Measurements from ENCODE around the gene SESTD1.

Gene SESTD1

DNA sequence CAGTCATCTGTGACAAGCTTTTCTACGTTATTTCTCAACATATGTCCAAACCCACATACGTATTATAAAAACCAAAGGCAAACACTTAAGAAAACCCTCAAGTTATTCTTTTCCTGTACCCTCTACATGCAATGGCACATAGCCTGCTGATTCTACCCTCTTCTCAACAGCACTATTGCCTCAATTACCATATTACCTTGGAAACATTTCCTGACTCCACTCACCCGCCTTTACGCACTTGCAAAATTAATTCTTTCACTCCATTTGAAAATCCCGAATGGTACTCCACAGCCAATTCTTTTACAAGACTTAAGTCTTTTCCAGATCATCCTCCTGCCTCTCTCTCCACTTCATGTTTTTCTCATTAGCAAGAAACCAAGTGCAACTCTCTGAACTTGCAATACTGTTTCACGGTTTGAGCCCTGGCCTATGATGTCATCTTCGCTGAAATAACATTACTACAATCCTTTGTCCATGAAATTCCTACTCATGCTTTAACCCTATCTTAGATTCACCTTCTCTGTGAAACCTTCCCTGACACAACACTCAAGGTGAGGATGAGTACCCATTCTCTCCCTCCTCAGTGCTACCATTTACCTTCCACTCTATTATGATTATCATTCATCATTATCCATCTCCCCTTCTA lies 29.0 kb downstream of the SESTD1 start:
- no peak overlapping the region for H3K4me3 ChIP-seq
- intact Hi-C loops (cut with DNase I; ENCODE audit: low total_unique reads), result no loop called here
- H3K27me3 ChIP-seq, result no peaks in the 10 kb centered on the region
- H3K36me3 ChIP-seq, result no peaks in the 10 kb centered on the region
- no peak for DNase-seq
- peaks cover 2 to 80% (median 22%) of the 10 kb centered on the region in 4 donors for H3K4me1 ChIP-seq
- no peak overlapping the region for H3K27ac ChIP-seq
- TF ChIP-seq, protein P1, sequence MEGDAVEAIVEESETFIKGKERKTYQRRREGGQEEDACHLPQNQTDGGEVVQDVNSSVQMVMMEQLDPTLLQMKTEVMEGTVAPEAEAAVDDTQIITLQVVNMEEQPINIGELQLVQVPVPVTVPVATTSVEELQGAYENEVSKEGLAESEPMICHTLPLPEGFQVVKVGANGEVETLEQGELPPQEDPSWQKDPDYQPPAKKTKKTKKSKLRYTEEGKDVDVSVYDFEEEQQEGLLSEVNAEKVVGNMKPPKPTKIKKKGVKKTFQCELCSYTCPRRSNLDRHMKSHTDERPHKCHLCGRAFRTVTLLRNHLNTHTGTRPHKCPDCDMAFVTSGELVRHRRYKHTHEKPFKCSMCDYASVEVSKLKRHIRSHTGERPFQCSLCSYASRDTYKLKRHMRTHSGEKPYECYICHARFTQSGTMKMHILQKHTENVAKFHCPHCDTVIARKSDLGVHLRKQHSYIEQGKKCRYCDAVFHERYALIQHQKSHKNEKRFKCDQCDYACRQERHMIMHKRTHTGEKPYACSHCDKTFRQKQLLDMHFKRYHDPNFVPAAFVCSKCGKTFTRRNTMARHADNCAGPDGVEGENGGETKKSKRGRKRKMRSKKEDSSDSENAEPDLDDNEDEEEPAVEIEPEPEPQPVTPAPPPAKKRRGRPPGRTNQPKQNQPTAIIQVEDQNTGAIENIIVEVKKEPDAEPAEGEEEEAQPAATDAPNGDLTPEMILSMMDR (IDR thresholded peaks at IDR 0.05), result no peak
- H3K9me3 ChIP-seq, result no peaks in the 10 kb centered on the region

DNA sequence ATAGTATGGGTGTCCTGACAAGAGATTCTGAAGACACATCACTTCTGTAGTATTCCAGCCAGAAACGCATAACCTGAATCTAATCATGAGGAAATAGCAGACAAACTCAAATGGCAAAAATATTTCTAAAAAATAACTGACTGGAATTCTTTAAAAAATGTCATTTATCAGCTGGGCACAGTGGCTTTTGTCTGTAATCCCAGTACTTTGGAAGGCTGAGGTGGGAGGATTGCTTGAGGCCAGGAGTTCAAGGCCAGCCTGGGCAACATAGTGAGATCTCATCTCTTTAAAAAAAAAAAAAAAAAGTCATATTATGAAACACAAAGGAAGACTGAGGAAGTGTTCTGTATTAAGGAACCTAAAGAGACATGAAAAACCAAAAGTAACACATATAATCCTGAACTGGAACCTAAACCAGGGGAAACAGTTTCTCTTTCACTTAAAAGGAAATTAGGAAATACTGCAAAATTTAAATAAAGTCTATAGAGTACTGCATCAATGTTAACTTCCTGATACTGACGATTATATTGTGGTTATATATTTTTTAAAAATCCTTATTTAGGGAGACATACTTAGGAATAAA lies 29.9 kb downstream of the SESTD1 start:
- TF ChIP-seq, protein P1 (IDR thresholded peaks at IDR 0.05), result no peak
- H3K4me1 ChIP-seq, result peaks cover 0 to 80% (median 18%) of the 10 kb centered on the region in 4 donors
- no peak overlapping the region for H3K4me3 ChIP-seq
- H3K36me3 ChIP-seq, result no peaks in the 10 kb centered on the region
- no peaks in the 10 kb centered on the region for H3K27me3 ChIP-seq
- no peak for DNase-seq
- H3K27ac ChIP-seq, result no peak overlapping the region
- intact Hi-C loops (cut with DNase I; ENCODE audit: low total_unique reads), result no loop called here
- H3K9me3 ChIP-seq, result no peaks in the 10 kb centered on the region

DNA sequence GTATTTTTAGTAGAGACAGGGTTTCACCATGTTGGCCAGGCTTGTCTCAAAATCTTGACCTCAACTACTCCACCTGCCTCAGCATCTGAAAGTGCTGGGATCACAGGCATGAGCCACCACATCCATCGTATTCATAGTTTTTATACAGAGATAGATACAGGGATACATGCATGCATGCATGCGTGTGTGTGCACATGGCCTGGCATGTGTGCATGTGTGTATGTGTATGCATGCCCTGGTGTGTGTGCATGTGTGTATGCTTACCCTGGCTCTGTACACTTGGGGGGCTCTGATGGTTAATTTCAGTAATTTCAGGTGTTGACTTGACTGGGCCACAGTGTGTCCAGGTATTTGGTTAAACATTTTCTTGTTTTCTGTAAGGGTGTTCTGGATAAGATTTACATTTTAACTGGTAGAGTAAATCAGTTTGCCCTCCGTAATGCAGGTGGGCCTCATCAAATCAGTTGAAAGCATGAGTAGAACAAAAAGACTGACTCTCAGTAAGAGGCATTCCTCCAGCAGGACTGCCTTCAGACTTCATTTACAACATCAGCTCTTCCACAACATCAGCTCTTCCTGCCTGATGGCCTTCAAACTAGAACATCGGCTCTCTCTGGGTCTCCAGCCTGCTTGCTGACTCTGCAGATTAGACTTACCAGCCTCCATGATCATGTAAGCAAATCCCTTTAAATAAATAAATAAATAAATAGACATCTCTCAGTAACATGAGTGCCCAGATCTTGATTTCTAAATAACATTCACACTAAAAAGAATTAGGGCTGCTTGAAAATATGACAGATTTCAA lies 30.8 kb downstream of the SESTD1 start:
- TF ChIP-seq, protein P1 (IDR thresholded peaks at IDR 0.05), result no peak
- no peaks in the 10 kb centered on the region for H3K36me3 ChIP-seq
- no peaks in the 10 kb centered on the region for H3K27me3 ChIP-seq
- no peaks in the 10 kb centered on the region for H3K9me3 ChIP-seq
- H3K4me3 ChIP-seq, result no peak overlapping the region
- no peak for DNase-seq
- peaks cover 0 to 76% (median 14%) of the 10 kb centered on the region in 4 donors for H3K4me1 ChIP-seq
- H3K27ac ChIP-seq, result no peak overlapping the region
- intact Hi-C loops (cut with DNase I; ENCODE audit: low total_unique reads), result no loop called here

DNA sequence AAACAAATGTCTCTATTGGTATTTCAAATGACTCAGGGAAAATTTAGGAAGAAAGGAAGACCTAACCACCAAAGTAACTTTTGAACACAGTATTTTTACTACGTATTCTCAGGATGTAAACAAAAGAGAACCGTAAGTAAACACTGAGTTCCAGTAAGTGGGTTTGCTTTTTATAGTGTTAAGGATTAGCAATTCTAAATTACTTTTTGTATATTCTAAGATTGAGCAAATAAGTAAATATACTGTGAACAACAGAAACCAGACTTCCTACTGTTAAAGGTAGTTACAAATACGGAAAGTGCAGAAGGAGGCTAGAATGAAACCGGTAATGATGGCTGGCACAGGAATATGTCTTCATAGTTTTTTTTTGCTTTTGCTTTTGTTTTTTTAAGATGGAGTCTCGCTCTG lies 31.5 kb downstream of the SESTD1 start:
- intact Hi-C loops (cut with DNase I; ENCODE audit: low total_unique reads), result no loop called here
- H3K27me3 ChIP-seq, result no peaks in the 10 kb centered on the region
- no peaks in the 10 kb centered on the region for H3K9me3 ChIP-seq
- H3K27ac ChIP-seq, result no peak overlapping the region
- H3K4me3 ChIP-seq, result no peak overlapping the region
- TF ChIP-seq, protein P1 (IDR thresholded peaks at IDR 0.05), result no peak
- DNase-seq, result no peak
- H3K4me1 ChIP-seq, result peaks cover 0 to 74% (median 7%) of the 10 kb centered on the region in 4 donors
- no peaks in the 10 kb centered on the region for H3K36me3 ChIP-seq

DNA sequence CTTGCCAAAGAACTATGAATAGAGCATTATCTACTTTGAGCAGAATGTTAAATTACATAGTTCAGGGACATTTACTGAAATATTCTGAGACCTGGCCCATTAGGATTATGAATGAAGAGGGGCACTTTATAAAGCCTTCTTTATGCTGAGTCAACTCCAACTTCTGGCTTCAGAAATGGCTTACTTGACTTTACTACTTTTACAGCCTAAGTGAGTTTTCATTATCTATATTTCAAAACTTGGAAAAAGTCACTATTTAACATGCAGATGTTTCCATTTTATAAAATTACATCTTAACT lies 37.7 kb downstream of the SESTD1 start:
- TF ChIP-seq, protein P1 (IDR thresholded peaks at IDR 0.05), result no peak
- intact Hi-C loops (cut with DNase I; ENCODE audit: low total_unique reads), result no loop called here

More for the DNA sequence above, 37.7 kb downstream of the SESTD1 start:
- Histone ChIP-seq H3K4me3 (no peak overlapping the region), H3K4me1 (peaks cover 0 to 84% (median 16%) of the 10 kb centered on the region in 4 donors), H3K36me3 (no peaks in the 10 kb centered on the region), H3K27me3 (no peaks in the 10 kb centered on the region), H3K27ac (no peak overlapping the region), H3K9me3 (no peaks in the 10 kb centered on the region)
- DNase-seq, result no peak

Data from tibial artery (tissue), 4 donors.